Sigmoid colon (tissue), 7 donors: Measurements from ENCODE around the gene CRYBA1. TPM values are rescaled to one million over a fixed set of nuclear protein-coding genes. Genes with fewer than 3 reads are reported as not detected.
"Not testable (repeated sequence)": the region's sequence is repeated elsewhere in the genome, so short reads cannot be mapped to it uniquely, and the experiment has no call there.

Experiments
- DNase-seq: peaks from one replicate; pipeline ENCODE4 v3.0.0-alpha.2; 2019
- H3K27ac ChIP-seq, 4 donors: fragments of 200-600 bp; sonication (generic); one replicate each; pipeline ENCODE4 v1.5.1; 2016 to 2019; ENCODE audit warnings: mild to moderate bottlenecking in 1 of 4
- H3K27me3 ChIP-seq, 3 donors: fragments of 200-600 bp; sonication (generic); one replicate each; pipeline ENCODE4 v1.5.1; 2019; ENCODE audit warnings: mild to moderate bottlenecking in 1 of 3
- H3K36me3 ChIP-seq, 4 donors: fragments of 200-600 bp; sonication (generic); one replicate each; pipeline ENCODE4 v1.5.1; 2016 to 2019
- H3K4me1 ChIP-seq, 4 donors: fragments of 200-600 bp; sonication (generic); one replicate each; pipeline ENCODE4 v1.5.1; 2017 to 2019
- H3K4me3 ChIP-seq, 4 donors: fragments of 200-600 bp; sonication (generic); one replicate each; pipeline ENCODE4 v1.5.1; 2017 to 2019; ENCODE audit warnings: mild to moderate bottlenecking in 2 of 4, moderate library complexity in 1 of 4
- H3K9me3 ChIP-seq, 4 donors: fragments of 200-600 bp in 3 of 4; sonication (generic) in 3 of 4; one replicate each; pipeline versions ENCODE4 v1.5.1 to v1.6.1; 2013 to 2019
- EP300 ChIP-seq, 4 donors: sonication (generic); formaldehyde crosslinking; IDR thresholded peaks; one replicate each; pipeline ENCODE4 v1.6.1; 2017; ENCODE audit warnings: antibody characterized with exemption in 4 of 4
- POLR2A ChIP-seq, 2 donors: fragments of 450-650 bp; IDR thresholded peaks; one replicate each; pipeline ENCODE4 v1.6.1; 2016; ENCODE audit warnings: antibody characterized with exemption in 2 of 2, mild to moderate bottlenecking in 2 of 2, moderate library complexity in 2 of 2
- POLR2AphosphoS5 ChIP-seq, 4 donors: sonication (generic); formaldehyde crosslinking; IDR thresholded peaks; one replicate each; pipeline ENCODE4 v1.6.1; 2017; ENCODE audit warnings: antibody characterized with exemption in 4 of 4
- WGBS, 2 donors: extraction: QIAGEN DNeasy Blood & Tissue Kit; methylation state at CpG; one replicate each; pipeline ENCODE4 v1.1.7; 2013; 5-methylcytosine and 5-hydroxymethylcytosine counted together
- intact Hi-C: fragments of 100-400 bp; cut with DNase I; formaldehyde crosslinking; loops from one replicate; pipeline ENCODE4 v1.15.1; 2023
- polyA plus RNA-seq, 3 donors: library from polyadenylated mRNA; stranded (reverse); fragments of 200-250 nt; gene quantifications; one replicate each; pipeline ENCODE4 v1.2.3, GENCODE V29; 2013
- total RNA-seq, 4 donors: library from RNA; depleted of rRNA; stranded (reverse); fragments of >200 nt; gene quantifications; one replicate each; pipeline ENCODE4 v1.1.0, GENCODE V29; 2016
- TF ChIP-seq, protein P1 (sequence below), 4 experiments: fragments of 450-650 bp in 3 of 4; fragments of 200-600 bp in 1 of 4; IDR thresholded peaks; one replicate each; pipeline ENCODE4 v1.5.1; 2016 to 2019; ENCODE audit warnings: antibody characterized with exemption in 4 of 4, mild to moderate bottlenecking in 3 of 4, moderate library complexity in 2 of 4
- donor health status: healthy with polysubstance abuse.
- donor health status: Bipolar disorder and iron deficiency.
- donor health status: healthy.

Gene CRYBA1
- total and polyA plus RNA-seq, 7 donors, result not detected

DNA sequence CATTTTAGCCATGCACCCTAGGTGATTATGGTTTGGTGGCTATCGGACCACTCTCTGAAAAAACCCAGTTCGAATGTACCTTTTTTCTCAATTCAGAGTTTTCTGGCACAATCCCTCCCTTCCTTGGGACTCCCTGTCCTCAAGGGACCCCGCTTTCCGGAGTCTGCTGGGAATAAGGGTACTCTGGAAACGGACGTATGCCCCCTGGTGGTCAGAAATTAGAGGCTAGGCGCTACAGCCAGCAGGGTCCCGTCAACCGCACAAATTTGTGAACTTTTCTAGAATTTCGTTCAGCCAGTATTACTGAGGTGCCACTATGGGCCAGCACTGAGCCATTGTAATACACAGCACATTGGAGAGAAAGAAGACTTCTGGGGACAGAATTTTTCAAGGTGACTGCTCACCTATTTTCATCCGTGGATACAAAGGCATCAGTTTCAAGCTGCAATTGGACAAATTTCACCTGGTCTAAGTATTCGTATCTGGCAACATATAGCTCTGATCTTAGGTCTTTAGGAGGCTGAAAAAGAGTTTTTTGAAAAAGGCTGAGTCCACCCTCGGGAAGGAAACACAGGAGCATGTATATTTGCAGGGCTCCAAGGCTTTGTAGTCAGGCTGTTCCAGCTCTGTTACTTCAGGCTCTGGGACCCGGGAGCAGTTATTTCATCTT lies 27.1 kb upstream of the CRYBA1 start:
- Histone ChIP-seq H3K4me1 (peaks cover 0 to 9% (median 7%) of the 10 kb centered on the region in 4 donors), H3K27ac (no peak overlapping the region), H3K9me3 (no peaks in the 10 kb centered on the region), H3K4me3 (no peak overlapping the region), H3K27me3 (no peaks in the 10 kb centered on the region), H3K36me3 (no peaks in the 10 kb centered on the region)
- 8 to 19% methylated on average over 14 of the region's 14 CpGs for WGBS, 2 donors
- intact Hi-C loops, result loop anchor here (1.0 to 5.0 kb wide), 3 partner anchors 39 to 73 kb away; partner anchors contain the start of genes MYO18A and NUFIP2
- TF ChIP-seq, protein P1, sequence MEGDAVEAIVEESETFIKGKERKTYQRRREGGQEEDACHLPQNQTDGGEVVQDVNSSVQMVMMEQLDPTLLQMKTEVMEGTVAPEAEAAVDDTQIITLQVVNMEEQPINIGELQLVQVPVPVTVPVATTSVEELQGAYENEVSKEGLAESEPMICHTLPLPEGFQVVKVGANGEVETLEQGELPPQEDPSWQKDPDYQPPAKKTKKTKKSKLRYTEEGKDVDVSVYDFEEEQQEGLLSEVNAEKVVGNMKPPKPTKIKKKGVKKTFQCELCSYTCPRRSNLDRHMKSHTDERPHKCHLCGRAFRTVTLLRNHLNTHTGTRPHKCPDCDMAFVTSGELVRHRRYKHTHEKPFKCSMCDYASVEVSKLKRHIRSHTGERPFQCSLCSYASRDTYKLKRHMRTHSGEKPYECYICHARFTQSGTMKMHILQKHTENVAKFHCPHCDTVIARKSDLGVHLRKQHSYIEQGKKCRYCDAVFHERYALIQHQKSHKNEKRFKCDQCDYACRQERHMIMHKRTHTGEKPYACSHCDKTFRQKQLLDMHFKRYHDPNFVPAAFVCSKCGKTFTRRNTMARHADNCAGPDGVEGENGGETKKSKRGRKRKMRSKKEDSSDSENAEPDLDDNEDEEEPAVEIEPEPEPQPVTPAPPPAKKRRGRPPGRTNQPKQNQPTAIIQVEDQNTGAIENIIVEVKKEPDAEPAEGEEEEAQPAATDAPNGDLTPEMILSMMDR (IDR thresholded peaks at IDR 0.05), result peak; percentile 73 to 95 (median 86)
- TF ChIP-seq POLR2AphosphoS5 (IDR thresholded peaks at IDR 0.05) (peak in 1 of 4 donors; percentile 31), POLR2A (IDR thresholded peaks at IDR 0.05) (no peak), EP300 (IDR thresholded peaks at IDR 0.05) (no peak)
- peak; percentile 88 for DNase-seq

DNA sequence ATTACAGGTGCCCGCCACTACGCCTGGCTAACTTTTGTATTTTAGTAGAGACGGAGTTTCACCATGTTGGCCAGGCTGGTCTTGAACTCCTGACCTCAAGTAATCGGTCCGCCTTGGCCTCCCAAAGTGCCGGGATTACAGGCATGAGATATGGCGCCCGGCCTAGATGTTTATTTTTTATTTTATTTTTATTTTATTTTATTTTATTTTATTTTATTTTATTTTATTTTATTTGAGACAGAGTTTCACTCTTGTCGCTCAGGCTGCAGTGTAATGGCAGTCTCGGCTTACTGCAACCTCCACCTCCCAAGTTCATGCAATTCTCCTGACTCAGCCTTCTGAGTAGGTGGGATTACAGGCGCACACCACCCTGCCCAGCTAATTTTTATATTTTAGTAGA lies 25.3 kb upstream of the CRYBA1 start:
- DNase-seq, H3K4me3 ChIP-seq, H3K4me1 ChIP-seq, H3K36me3 ChIP-seq, H3K27ac ChIP-seq, intact Hi-C loops, H3K27me3 ChIP-seq, H3K9me3 ChIP-seq: not testable (repeated sequence)
- WGBS, 2 donors, result 95 to 96% methylated on average over 11 of the region's 11 CpGs

DNA sequence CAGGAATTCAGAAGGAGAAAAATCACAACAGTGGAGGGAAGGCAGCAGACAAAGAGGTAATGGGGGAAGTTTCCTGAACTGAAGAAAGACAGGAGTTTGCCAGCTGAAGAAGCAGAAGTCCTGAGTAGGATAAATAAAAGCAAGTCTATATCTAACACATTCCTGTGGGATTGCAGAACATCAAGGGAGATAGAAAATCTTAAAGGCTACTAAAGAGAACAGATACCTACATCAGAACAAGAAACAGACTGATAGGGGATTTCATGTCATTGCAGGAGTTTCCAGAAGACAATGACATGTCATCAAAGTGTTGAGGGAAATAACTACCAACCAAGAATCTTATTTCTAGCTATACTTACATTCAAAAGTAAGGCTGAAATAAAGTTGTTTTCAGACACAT lies 21.3 kb upstream of the CRYBA1 start:
- intact Hi-C loops, result no loop called here
- no peaks in the 10 kb centered on the region for H3K4me1 ChIP-seq
- no peaks in the 10 kb centered on the region for H3K9me3 ChIP-seq
- no peak for DNase-seq
- H3K36me3 ChIP-seq, result no peaks in the 10 kb centered on the region
- no peak for TF ChIP-seq EP300 (IDR thresholded peaks at IDR 0.05)
- TF ChIP-seq, protein P1 (IDR thresholded peaks at IDR 0.05), result no peak
- no peak for TF ChIP-seq POLR2A (IDR thresholded peaks at IDR 0.05)
- TF ChIP-seq POLR2AphosphoS5 (IDR thresholded peaks at IDR 0.05), result no peak
- no peaks in the 10 kb centered on the region for H3K27me3 ChIP-seq
- H3K4me3 ChIP-seq, result no peak overlapping the region
- no peak overlapping the region for H3K27ac ChIP-seq

DNA sequence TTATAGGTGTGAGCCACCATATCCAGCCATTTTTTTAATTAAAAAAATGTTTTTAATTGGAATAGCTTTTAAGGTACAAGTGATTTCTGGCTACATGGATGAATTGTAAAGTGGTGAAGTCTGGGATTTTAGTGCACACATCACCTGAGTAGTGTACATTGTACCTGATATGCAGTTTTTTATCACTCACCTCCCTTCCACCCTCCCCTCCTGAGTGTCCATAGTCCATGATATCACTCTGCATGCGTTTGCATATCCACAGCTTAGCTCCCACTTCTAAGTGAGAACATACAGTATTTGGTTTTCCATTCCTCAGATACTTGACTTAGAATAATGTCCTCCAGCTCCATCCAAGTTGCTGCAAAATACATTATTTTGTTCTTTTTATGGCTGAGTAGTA lies 13.4 kb upstream of the CRYBA1 start:
- TF ChIP-seq POLR2AphosphoS5 (IDR thresholded peaks at IDR 0.05) (no peak), POLR2A (IDR thresholded peaks at IDR 0.05) (no peak), EP300 (IDR thresholded peaks at IDR 0.05) (no peak)
- TF ChIP-seq, protein P1 (IDR thresholded peaks at IDR 0.05), result no peak
- 69 to 89% methylated on average over 1 of the region's 1 CpG for WGBS, 2 donors
- no peaks in the 10 kb centered on the region for H3K27me3 ChIP-seq
- H3K9me3 ChIP-seq, result no peaks in the 10 kb centered on the region
- H3K4me3 ChIP-seq, result no peak overlapping the region
- no peaks in the 10 kb centered on the region for H3K4me1 ChIP-seq
- intact Hi-C loops, result no loop called here
- no peak for DNase-seq
- H3K27ac ChIP-seq, result no peak overlapping the region
- no peaks in the 10 kb centered on the region for H3K36me3 ChIP-seq

DNA sequence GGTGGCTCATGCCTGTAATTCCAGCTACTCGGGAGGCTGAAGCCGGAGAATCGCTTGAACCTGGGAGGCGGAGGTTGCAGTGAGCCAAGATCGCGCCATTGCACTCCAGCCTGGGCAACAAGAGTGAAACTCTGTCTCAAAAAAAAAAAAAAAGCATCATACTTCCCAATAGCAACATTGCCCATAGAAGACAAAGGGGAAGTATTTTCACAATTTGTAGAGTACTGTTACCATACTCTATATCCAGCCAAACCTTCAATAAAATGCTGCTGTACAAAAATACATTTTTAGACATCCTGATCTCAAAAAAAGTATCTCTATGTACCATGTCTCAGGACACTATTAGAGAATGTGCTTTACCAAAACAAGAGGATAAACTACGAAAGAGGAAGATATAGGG lies 11.7 kb upstream of the CRYBA1 start:
- H3K4me3 ChIP-seq, intact Hi-C loops: not testable (repeated sequence)
- WGBS, 2 donors, result 92 to 95% methylated on average over 7 of the region's 7 CpGs

DNA sequence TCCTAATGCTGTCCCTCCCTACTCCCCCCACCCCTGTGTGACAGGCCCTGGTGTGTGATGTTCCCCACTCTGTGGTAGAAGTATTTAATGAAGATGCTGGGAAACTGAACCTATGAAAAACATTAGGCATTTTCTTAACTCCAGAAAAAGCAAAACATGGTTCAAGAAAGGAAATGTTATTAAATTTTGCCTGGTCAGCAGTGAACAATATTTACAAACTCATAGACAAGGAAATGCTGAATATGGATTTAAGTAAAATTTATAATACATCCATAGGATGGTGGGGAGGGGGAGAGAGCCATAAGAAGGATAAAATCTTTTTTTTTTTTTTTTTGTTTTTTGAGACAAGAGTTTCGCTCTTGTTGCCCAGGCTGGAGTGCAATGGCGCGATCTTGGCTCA lies 10.8 kb upstream of the CRYBA1 start:
- H3K27ac ChIP-seq, result no peak overlapping the region
- no peak for TF ChIP-seq EP300 (IDR thresholded peaks at IDR 0.05)
- TF ChIP-seq POLR2AphosphoS5 (IDR thresholded peaks at IDR 0.05), result no peak
- TF ChIP-seq, protein P1 (IDR thresholded peaks at IDR 0.05), result no peak
- TF ChIP-seq POLR2A (IDR thresholded peaks at IDR 0.05), result no peak
- intact Hi-C loops, result no loop called here
- no peaks in the 10 kb centered on the region for H3K9me3 ChIP-seq
- DNase-seq, result no peak
- H3K4me1 ChIP-seq, result peaks cover 0 to 7% (median 3%) of the 10 kb centered on the region in 4 donors
- 96% methylated on average over 3 of the region's 3 CpGs for WGBS, 2 donors
- no peaks in the 10 kb centered on the region for H3K27me3 ChIP-seq
- no peaks in the 10 kb centered on the region for H3K36me3 ChIP-seq
- no peak overlapping the region for H3K4me3 ChIP-seq

More for the DNA sequence above, 11.7 kb upstream of the CRYBA1 start:
- DNase-seq, H3K27ac ChIP-seq, H3K36me3 ChIP-seq, H3K27me3 ChIP-seq, H3K9me3 ChIP-seq, H3K4me1 ChIP-seq: not testable (repeated sequence)
